Stimulated activated naive CD8-positive, alpha-beta T cell treated with anti-CD3 and anti-CD28 coated beads, Interleukin-15, Interleukin-2, amounts not matched to agents 100 ng/mL and 50 ng/mL, for 24 hours (primary cell): ENCODE results near the gene NAALADL1.

Source experiments
- H3K27ac Mint-ChIP-seq: one replicate; pipeline ENCODE4 v1.8.0; 2021; ENCODE audit warnings: mild to moderate bottlenecking, mixed read lengths
- H3K27me3 Mint-ChIP-seq: one replicate; pipeline ENCODE4 v1.8.0; 2021; ENCODE audit warnings: mixed read lengths
- H3K36me3 Mint-ChIP-seq: one replicate; pipeline ENCODE4 v1.8.0; 2021; ENCODE audit warnings: low read depth, mixed read lengths
- H3K4me1 Mint-ChIP-seq: one replicate; pipeline ENCODE4 v1.8.0; 2021; ENCODE audit warnings: low read depth, mixed read lengths
- H3K4me3 Mint-ChIP-seq: one replicate; pipeline ENCODE4 v1.8.0; 2021; ENCODE audit warnings: mild to moderate bottlenecking, mixed read lengths
- H3K9me3 Mint-ChIP-seq: one replicate; pipeline ENCODE4 v1.8.0; 2021; ENCODE audit warnings: mixed read lengths

Gene NAALADL1

GRCh38 chr11:64996327-64996709, 62.0 kb downstream of the NAALADL1 start:
- Mint-ChIP-seq H3K9me3 (no peaks in the 10 kb centered on the region), H3K27ac (no peak overlapping the region), H3K4me3 (peak overlapping the region; percentile 66), H3K27me3 (no peaks in the 10 kb centered on the region), H3K36me3 (no peaks in the 10 kb centered on the region), H3K4me1 (peaks cover 21% of the 10 kb centered on the region)
